Endothelial cell (in vitro differentiated cells): Measurements from ENCODE around the gene RSPRY1. TPM values are rescaled to one million over a fixed set of nuclear protein-coding genes. Genes with fewer than 3 reads are reported as not detected.
A peak's percentile ranks its signal among the peaks of the same experiment; 100 is the strongest.

Source experiments
- DNase-seq: peaks from one replicate; pipeline ENCODE4 v3.0.0; 2021; ENCODE audit warnings: low spot score
- H3K27ac Mint-ChIP-seq: one replicate; pipeline ENCODE4 v1.8.0; 2021; ENCODE audit warnings: mixed read lengths, inconsistent platforms; ENCODE audit not compliant: unreplicated experiment
- H3K27me3 Mint-ChIP-seq: one replicate; pipeline ENCODE4 v1.8.0; 2021; ENCODE audit warnings: mild to moderate bottlenecking, moderate library complexity, mixed read lengths, inconsistent platforms; ENCODE audit not compliant: unreplicated experiment
- H3K36me3 Mint-ChIP-seq: one replicate; pipeline ENCODE4 v1.8.0; 2021; ENCODE audit warnings: mild to moderate bottlenecking, low read depth, mixed read lengths, inconsistent platforms; ENCODE audit not compliant: unreplicated experiment
- H3K4me1 Mint-ChIP-seq: one replicate; pipeline ENCODE4 v1.8.0; 2021; ENCODE audit warnings: mild to moderate bottlenecking, mixed read lengths, inconsistent platforms; ENCODE audit not compliant: unreplicated experiment
- H3K4me3 Mint-ChIP-seq: one replicate; pipeline ENCODE4 v1.8.0; 2021; ENCODE audit warnings: mild to moderate bottlenecking, mixed read lengths, inconsistent platforms; ENCODE audit not compliant: unreplicated experiment
- H3K9me3 Mint-ChIP-seq: one replicate; pipeline ENCODE4 v1.8.0; 2021; ENCODE audit warnings: mixed read lengths, inconsistent platforms; ENCODE audit not compliant: unreplicated experiment
- total RNA-seq: library from RNA; stranded (reverse); fragmentation: NEBNext Ultra II Directional; extraction: Animal tissue kit (Norgen Biotek cat#: 25700); gene quantifications from one replicate; pipeline ENCODE4 v1.2.1, GENCODE V29; 2021; ENCODE audit not compliant: unreplicated experiment
- TF ChIP-seq, protein P1 (sequence below): fragments of 200-600 bp; sonication (generic); IDR thresholded peaks from one replicate; pipeline ENCODE4 v1.5.0; 2021; ENCODE audit warnings: antibody characterized with exemption; ENCODE audit not compliant: unreplicated experiment

RSPRY1 gene
- total RNA-seq, 1 donor from 2014 or later: 63.0 TPM

GRCh38 chr16:57256601-57257395 is 70.7 kb downstream of the RSPRY1 start:
- TF ChIP-seq, protein P1, sequence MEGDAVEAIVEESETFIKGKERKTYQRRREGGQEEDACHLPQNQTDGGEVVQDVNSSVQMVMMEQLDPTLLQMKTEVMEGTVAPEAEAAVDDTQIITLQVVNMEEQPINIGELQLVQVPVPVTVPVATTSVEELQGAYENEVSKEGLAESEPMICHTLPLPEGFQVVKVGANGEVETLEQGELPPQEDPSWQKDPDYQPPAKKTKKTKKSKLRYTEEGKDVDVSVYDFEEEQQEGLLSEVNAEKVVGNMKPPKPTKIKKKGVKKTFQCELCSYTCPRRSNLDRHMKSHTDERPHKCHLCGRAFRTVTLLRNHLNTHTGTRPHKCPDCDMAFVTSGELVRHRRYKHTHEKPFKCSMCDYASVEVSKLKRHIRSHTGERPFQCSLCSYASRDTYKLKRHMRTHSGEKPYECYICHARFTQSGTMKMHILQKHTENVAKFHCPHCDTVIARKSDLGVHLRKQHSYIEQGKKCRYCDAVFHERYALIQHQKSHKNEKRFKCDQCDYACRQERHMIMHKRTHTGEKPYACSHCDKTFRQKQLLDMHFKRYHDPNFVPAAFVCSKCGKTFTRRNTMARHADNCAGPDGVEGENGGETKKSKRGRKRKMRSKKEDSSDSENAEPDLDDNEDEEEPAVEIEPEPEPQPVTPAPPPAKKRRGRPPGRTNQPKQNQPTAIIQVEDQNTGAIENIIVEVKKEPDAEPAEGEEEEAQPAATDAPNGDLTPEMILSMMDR: no peak
- Mint-ChIP-seq H3K4me3 (peak overlapping the region; percentile 49), H3K4me1 (peaks cover 21% of the 10 kb centered on the region), H3K36me3 (peaks cover 14% of the 10 kb centered on the region), H3K27ac (peak overlapping the region; percentile 15), H3K27me3 (peaks cover 2% of the 10 kb centered on the region), H3K9me3 (no peaks in the 10 kb centered on the region)
- DNase-seq: no peak

GRCh38 chr16:57257455-57258070 is 71.4 kb downstream of the RSPRY1 start:
- no peak for DNase-seq
- TF ChIP-seq, protein P1: no peak
- Mint-ChIP-seq H3K4me3 (no peak overlapping the region), H3K27me3 (peaks cover 2% of the 10 kb centered on the region), H3K4me1 (peaks cover 21% of the 10 kb centered on the region), H3K27ac (no peak overlapping the region), H3K9me3 (no peaks in the 10 kb centered on the region), H3K36me3 (peaks cover 7% of the 10 kb centered on the region)

- H3K27me3 Mint-ChIP-seq: peaks cover 2% of the 10 kb centered on the region
- H3K27ac Mint-ChIP-seq: peak overlapping the region; percentile 74
Measured at GRCh38 chr16:57258226-57258909, 72.2 kb downstream of the RSPRY1 start.

GRCh38 chr16:57258910-57259475 is 72.9 kb downstream of the RSPRY1 start:
- TF ChIP-seq, protein P1: no peak
- peaks cover 5% of the 10 kb centered on the region for H3K36me3 Mint-ChIP-seq

More at GRCh38 chr16:57258226-57258909, 72.2 kb downstream of the RSPRY1 start:
- Mint-ChIP-seq H3K36me3 (peaks cover 5% of the 10 kb centered on the region), H3K4me3 (no peak overlapping the region), H3K9me3 (no peaks in the 10 kb centered on the region), H3K4me1 (peaks cover 21% of the 10 kb centered on the region)
- TF ChIP-seq, protein P1: no peak
- DNase-seq: no peak

More at GRCh38 chr16:57258910-57259475, 72.9 kb downstream of the RSPRY1 start:
- Mint-ChIP-seq H3K27me3 (peaks cover 2% of the 10 kb centered on the region), H3K4me3 (no peak overlapping the region), H3K27ac (no peak overlapping the region), H3K9me3 (no peaks in the 10 kb centered on the region), H3K4me1 (peaks cover 21% of the 10 kb centered on the region)
- DNase-seq: no peak
